NCI-H146 treated with DMSO at 0.1 percent for 48 hours (cell line): ENCODE data around the gene PLPPR1.

Experiments
- DNase-seq: peaks from one replicate; lab custom pipeline; 2025; ENCODE audit not compliant: unreplicated experiment; lab: John Stamatoyannopoulos, UW

The PLPPR1 gene

GRCh38 chr9:101372327-101373118 lies 344.0 kb downstream of the PLPPR1 start:
- DNase-seq, result no peak
